SK-N-MC (cell line): ENCODE results near the gene IST1.

Source experiments
- EZH2 ChIP-seq: fragments of 200-600 bp; sonication (generic); IDR thresholded peaks from one replicate; pipeline ENCODE4 v1.6.1; 2017; ENCODE audit warnings: antibody characterized with exemption
- POLR2AphosphoS5 ChIP-seq: IDR thresholded peaks from 2 replicates; pipeline ENCODE4 v1.6.1; 2012; ENCODE audit warnings: mild to moderate bottlenecking, low read depth, low read length, borderline replicate concordance

DNA sequence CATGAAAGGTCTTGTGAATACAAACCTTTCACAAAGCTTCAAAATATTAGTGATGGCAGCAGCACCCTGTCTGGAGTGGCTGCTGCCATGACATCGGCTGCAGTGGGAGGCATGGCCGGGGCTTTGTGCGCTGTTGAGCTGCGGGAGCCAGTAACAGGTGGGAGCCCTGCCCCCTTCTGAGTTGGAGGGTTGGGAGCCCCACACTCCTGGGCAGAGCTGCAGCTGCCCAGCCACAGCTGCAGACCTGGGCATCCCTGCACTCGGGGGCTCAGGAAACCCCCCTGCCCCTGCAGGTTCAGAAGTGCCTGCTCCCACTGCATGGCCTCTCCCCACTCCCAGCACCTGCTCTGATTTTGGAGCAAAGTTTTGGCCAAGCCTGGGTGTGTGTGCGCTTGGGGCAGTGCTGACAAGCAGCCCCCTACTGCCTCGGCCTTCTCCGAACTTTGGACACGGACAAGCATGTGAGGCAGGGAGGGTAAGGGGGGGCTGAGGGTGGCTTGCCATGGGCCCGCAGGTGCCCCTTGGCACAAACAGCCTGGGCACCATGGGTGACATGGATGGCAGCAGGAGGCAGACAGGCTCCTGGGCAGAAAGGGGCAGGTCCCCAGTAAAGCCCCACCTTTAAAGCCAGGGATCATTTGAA, 42.7 kb downstream of the IST1 start:
- no peak for TF ChIP-seq POLR2AphosphoS5
- no peak for TF ChIP-seq EZH2
